Activated CD4-positive, alpha-beta T cell treated with anti-CD3 and anti-CD28 coated beads, Interleukin-2, amount 50 U/mL, for 4 hours (primary cell): ENCODE results near the gene COQ10A.

Source experiments
- DNase-seq, 2 experiments: peaks; one replicate each; pipeline ENCODE4 v3.0.0-alpha.2; 2020

Gene COQ10A

GRCh38 chr12:56266693-56267442, at the start of gene COQ10A:
COQ10A (plus strand) TSS chr12:56266942; CDS start chr12:56267119, 177 bp downstream.
- DNase-seq: peak; percentile 89 to 91

DNA sequence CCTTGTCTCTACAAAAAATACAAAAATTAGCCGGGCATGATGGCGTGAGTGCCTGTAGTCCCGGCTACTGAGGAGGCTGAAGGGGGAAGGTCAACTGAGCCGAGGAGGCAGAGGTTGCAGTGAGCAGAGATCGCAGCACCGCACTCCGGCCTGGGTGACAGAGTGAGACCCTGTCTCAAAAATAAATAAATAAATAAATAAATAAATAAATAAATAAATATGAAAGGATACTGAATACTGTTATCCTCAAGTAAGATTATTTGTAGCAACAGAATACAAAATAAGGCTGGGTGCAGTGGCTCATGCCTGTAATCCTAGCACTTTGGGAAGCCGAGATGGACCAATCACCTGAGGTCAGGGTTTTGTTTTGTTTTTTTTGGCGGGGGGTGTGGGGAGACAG, 46.9 kb upstream of the COQ10A start:
- DNase-seq: no peak

DNA sequence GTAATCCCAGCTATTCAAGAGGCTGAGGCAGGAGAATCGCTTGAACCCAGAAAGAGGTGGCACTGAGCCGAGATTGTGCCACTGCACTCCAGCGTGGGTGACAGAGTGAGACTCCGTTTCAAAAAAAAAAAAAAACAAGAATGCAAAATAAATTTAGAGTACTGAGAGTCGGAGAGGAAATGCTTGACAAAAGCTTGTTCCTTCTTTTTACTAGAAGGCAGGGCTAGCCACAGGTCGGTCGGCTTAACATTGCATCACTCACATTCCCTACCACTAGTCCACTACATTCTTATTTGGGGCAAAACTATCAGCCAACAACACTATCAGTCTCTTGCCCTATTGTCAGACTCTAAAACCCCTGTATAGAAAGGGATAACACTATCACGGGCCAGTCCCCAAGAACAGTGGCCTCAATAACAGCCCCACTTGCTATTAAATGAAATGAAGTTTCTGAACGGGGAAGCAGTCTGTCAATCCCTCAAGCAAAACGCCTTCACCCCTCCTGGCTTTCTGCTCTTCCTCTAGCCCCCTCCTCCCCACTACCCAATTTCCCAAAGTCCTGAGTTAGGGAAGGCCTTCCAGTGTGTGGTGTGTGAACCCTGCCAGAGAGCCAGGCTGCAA, 46.0 kb upstream of the COQ10A start:
- no peak for DNase-seq

GRCh38 chr12:56221232-56221756, 45.4 kb upstream of the COQ10A start:
- no peak for DNase-seq

- peak; percentile 87 to 89 for DNase-seq
Measured at GRCh38 chr12:56221757-56222530, 44.8 kb upstream of the COQ10A start, which contains the start of gene RNF41. RNF41 (minus strand) TSS chr12:56221922; CDS start chr12:56214047, 7,875 bp downstream.

DNA sequence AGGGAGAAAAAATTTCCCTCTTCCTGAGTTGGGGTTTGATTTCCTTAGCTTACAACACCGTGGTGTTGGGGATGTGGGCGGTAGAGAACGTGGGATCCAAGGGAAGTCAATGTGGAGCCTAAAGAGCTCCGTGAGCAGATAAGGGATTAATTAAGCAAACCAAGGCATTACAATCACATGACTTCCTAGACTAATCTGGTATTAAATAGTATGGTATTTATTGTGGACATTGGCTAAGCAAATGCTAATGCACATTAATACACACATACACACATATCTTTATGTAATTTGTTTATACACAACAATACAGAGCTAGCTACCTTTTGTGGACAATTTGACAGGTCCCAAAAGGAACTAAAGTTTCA, 44.2 kb upstream of the COQ10A start:
- no peak for DNase-seq

DNA sequence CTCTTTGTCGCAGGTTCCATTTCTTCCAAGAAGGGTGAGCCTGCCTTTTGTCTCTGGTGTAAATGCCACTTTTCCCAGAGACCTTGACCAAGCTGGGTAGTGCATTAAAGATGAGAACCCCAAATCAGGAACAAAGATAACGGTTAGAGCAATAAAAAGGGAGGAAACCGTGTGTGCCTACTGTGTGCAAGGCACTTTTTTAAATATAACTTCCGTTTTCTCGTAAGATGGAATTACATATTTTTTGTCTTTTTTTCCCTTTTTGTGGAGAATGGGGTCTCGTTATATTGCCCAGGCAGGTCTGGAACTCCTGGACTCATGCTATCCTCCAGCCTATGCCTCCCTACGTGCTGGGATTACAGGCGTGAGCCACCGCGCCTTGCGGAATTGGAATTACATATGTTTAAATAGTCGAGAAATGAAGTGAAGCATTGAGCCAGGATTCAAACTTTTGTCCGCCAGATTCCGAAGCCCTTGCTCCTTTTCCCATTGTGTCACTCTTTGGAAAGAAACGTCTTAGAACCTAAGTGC, 43.1 kb upstream of the COQ10A start:
- no peak for DNase-seq

GRCh38 chr12:56224102-56224701, 42.5 kb upstream of the COQ10A start, which contains the start of gene NABP2:
NABP2 (plus strand) TSS chr12:56224342; CDS start chr12:56224857, 515 bp downstream.
- DNase-seq: peak; percentile 87 to 89

DNA sequence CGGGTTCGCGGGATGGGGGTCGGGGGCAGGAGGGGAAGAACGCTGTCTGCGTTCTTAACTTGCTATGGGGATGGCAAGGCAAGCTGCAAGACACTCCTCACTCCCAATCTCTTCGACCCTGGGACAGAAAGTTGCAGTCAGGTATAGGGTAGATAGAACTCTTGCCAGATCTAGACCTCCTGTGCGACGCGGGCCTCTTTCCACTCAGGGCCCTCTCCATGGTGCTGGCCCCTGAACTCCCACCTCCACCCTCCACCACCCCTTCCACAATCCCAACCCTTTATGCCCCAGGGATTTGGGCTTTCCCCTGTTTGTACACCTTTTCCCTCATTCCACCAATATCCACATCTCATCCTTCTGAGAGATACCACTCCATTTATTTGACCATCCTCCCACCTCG, 41.8 kb upstream of the COQ10A start:
- no peak for DNase-seq

- no peak for DNase-seq
Measured at GRCh38 chr12:56229082-56229481, 37.7 kb upstream of the COQ10A start.

DNA sequence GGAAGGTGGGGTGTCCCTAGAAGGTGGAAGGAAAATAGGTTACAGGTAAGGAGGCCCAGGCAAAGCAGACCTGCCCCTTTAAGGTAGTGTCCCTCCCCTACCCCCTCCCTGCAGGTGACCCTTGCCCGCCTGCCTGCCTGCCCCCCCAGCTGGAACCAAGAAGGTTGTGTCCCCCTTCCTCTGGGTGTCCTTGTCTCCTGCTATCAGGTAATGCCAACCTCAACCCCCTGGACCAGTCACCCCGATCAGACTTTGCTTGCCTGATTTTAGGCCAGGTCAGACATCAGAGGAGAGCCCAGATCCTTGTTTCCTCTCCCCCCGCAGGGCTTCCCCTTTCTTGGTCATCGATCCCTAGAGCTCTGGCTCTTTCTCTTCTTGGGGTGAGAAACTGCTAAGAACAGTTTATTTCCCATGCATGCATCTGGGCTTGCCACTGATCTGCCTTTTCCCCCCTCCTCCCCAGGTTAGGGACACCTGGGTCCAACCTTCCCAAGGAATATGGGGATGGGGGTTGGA, 36.8 kb upstream of the COQ10A start, which contains the start of gene SLC39A5:
SLC39A5 (plus strand) TSS at position 136 of the 516 bp plus-strand sequence. CDS start 1,224 bp downstream, outside the sequence.
- DNase-seq: no peak

DNA sequence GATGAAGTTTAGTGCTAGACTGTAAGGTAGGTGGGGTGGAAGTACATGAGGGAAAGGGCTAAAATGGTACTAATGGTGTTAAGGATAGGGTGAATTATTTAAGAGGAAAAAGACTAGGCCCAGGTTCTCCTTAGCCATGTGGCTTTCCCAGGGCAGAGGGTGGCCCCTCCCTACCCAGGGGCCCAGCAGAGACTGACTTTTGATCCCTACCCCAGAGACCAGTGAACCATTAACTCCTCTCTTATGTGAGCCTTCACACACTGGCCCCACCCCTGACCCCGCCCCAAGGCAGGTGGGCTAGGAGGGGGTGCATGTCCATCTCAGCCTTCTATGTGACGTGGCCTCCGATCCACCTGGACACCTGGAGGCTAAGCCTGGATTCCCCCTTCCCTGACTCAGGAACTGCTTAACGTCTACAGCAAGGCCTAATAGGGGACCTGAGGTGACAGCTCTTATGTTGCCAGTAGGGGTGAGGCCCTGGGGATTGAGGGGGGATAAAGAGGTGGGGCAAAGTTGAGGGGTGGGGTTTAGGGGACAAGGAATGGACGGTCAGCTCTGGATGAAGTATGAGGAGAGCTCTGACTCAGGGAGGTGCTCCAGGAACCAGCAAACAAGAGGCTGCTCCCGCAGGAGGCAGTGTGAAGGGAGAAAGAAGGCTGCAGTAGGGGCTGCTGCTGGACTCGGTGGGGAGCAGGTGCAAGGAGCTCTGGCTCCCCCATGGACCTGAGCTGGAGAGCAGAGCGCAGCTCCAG, 36.1 kb upstream of the COQ10A start:
- DNase-seq: no peak

DNA sequence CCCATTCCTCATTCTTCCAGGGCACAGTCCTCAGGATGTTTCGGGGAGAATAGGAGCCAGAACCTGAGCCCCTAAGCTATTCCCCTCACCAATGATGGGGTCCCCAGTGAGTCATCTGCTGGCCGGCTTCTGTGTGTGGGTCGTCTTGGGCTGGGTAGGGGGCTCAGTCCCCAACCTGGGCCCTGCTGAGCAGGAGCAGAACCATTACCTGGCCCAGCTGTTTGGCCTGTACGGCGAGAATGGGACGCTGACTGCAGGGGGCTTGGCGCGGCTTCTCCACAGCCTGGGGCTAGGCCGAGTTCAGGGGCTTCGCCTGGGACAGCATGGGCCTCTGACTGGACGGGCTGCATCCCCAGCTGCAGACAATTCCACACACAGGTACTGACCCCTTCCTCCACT, 35.6 kb upstream of the COQ10A start:
- DNase-seq: no peak

DNA sequence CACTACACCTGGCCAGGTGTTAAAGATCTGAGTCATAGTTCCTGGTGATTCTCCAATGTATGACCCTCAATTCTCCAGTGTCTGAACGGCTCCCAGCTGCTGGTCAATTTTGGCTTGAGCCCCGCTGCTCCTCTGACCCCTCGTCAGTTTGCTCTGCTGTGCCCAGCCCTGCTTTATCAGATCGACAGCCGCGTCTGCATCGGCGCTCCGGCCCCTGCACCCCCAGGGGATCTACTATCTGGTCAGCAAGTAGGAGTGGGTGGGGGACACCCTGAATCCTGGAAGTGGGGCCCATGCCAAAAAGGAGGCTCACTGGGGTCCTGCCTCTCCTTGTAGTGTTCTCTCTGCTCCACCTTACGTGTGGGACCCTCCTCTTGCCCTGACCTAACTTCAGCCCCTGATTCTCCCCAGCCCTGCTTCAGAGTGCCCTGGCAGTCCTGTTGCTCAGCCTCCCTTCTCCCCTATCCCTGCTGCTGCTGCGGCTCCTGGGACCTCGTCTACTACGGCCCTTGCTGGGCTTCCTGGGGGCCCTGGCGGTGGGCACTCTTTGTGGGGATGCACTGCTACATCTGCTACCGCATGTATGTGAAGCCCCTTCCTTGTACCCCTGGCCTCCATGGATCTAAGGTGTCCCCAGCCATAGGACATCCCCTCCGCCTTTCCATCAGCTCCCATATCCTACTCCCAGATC, 31.9 kb upstream of the COQ10A start:
- no peak for DNase-seq

GRCh38 chr12:56236091-56236490, 30.7 kb upstream of the COQ10A start:
- no peak for DNase-seq

GRCh38 chr12:56236985-56237384, 29.8 kb upstream of the COQ10A start:
- no peak for DNase-seq

GRCh38 chr12:56237552-56237951, 29.2 kb upstream of the COQ10A start:
- DNase-seq: no peak

GRCh38 chr12:56241424-56242303, 25.1 kb upstream of the COQ10A start:
- no peak for DNase-seq

DNA sequence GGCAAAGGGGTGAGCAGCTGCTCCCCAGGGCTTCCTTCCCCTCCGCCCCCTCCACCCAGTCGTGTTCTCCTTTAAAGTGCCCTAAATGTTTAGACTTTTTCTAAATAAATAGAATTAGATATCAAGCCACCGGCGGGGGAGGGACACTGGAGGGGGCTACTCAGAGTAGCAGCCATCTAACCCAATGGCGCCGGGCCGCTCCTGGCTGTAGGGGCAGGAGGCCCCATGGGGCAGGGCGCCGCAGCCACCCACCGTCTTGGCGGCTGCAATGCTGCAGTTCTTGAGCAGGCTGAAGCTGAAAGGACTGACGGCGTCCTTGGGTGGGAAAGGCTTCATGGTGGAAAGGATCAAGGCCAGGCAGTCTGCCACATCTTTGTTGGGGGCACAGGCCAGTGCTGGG, 23.8 kb upstream of the COQ10A start:
- no peak for DNase-seq

DNA sequence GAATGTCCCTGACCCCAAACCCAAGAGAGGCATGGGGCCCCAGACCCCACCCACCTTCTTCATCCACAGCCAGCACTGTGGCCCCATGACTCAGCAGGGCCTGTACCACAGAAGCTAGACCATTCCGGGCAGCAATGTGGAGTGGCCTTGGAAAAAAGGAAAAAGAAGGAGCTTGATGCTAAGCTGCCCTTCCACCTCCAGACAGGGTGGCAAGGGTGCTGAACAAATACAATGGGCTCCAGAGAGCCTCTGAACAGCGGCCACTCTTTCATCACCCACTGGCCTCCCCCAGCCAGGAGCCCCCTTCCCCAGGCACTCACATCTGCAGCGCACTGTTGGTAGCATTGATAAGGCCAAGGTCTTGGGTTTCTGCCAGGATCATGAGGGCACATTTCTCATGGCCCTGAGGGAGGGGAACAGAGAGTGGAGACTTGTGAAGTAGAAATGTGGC, 23.0 kb upstream of the COQ10A start:
- no peak for DNase-seq
